Activated CD4-positive, alpha-beta memory T cell treated with anti-CD3 and anti-CD28 coated beads, Interleukin-2, amount 10 ng/mL, durations not matched to agents 7 days and 5 days (primary cell): ENCODE data around the gene CLMP. TPM values are rescaled to one million over a fixed set of nuclear protein-coding genes. Genes with fewer than 3 reads are reported as not detected.

Source experiments
- CTCF ChIA-PET: fragments of 350-600 bp; sonication (Branson Sonifier 250); formaldehyde crosslinking; loops from one replicate; lab custom pipeline; 2021; ENCODE audit warnings: antibody characterized with exemption, inconsistent platforms; lab: Charles Lee
- POLR2A ChIA-PET: fragments of 350-600 bp; sonication (Branson Sonifier 250); formaldehyde crosslinking; loops from one replicate; lab custom pipeline; 2021; ENCODE audit warnings: antibody characterized with exemption; lab: Charles Lee
- DNase-seq: peaks from one replicate; pipeline ENCODE4 v3.0.0-alpha.2; 2020
- H3K27ac Mint-ChIP-seq: one replicate; pipeline ENCODE4 v1.8.0; 2021; ENCODE audit warnings: mild to moderate bottlenecking, mixed read lengths
- H3K27me3 Mint-ChIP-seq: one replicate; pipeline ENCODE4 v1.8.0; 2021; ENCODE audit warnings: mixed read lengths
- H3K36me3 Mint-ChIP-seq: one replicate; pipeline ENCODE4 v1.8.0; 2021; ENCODE audit warnings: low read depth, mixed read lengths
- H3K4me1 Mint-ChIP-seq: one replicate; pipeline ENCODE4 v1.8.0; 2021; ENCODE audit warnings: mixed read lengths
- H3K4me3 Mint-ChIP-seq: one replicate; pipeline ENCODE4 v1.8.0; 2021; ENCODE audit warnings: mild to moderate bottlenecking, mixed read lengths
- H3K9me3 Mint-ChIP-seq: one replicate; pipeline ENCODE4 v1.8.0; 2021; ENCODE audit warnings: mixed read lengths
- total RNA-seq, 2 experiments: library from RNA; stranded (reverse); gene quantifications; one replicate each; pipeline ENCODE4 v1.2.3, GENCODE V29; 2021

Gene CLMP
- total RNA-seq, result under 1 TPM; 0.75 to 0.81 TPM

DNA sequence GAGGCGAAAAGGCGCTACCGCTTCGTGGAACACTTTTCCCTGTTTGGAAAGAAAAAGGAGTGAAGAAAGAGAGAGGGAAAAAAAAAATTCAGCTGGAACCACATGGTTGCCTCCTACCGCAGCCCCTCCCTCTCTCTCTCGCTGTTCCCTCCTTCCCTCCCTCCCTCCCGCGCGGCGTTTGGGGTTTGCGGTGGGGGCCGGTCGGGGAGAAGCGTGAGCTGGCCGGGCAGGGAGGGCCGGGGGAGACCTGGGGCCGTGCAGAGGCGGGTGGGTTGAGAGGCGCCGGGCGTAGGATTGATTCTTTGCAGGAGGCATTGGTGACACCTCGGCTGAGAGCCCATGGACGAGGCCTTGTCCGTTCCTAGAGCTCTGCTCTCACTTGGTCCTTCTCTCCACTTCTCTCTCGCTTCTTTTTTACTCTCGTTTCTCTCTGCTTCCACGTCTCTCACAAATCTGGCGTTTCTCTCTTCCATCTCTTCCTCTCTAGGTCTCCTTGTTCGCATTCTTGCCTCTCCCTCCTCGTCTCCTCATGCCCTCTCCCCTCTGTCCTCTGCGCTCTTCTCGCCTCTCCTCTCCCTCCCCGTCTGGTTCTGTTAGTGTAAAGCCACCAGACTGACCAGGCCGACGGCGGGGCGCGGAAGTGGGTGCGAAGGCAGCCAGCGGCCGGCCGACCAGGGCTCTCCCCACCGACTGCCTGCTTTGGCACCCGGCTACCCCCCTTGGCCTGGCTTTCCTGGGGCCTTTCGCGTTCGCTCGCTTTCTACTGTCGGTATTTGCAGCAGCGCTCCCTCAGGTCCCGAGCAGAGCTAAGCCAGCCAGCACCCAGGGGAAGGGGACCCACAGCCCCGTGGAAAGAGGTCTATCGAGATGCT, at the start of gene CLMP:
TSS of gene CLMP (minus strand) at position 61 of the 872 bp plus-strand sequence. CDS start 308 bp downstream, outside the sequence.
- no peaks in the 10 kb centered on the region for H3K9me3 Mint-ChIP-seq
- CTCF ChIA-PET, result no interaction called here
- POLR2A ChIA-PET, result no interaction called here
- no peak within 1 kb of the TSS for H3K27ac Mint-ChIP-seq
- peaks cover 14% of the 10 kb centered on the region for H3K4me1 Mint-ChIP-seq
- no peak for DNase-seq
- peaks cover 82% of the 10 kb centered on the region for H3K27me3 Mint-ChIP-seq
- no peaks in the 10 kb centered on the region for H3K36me3 Mint-ChIP-seq
- H3K4me3 Mint-ChIP-seq, result peak within 1 kb of the TSS; percentile 20

DNA sequence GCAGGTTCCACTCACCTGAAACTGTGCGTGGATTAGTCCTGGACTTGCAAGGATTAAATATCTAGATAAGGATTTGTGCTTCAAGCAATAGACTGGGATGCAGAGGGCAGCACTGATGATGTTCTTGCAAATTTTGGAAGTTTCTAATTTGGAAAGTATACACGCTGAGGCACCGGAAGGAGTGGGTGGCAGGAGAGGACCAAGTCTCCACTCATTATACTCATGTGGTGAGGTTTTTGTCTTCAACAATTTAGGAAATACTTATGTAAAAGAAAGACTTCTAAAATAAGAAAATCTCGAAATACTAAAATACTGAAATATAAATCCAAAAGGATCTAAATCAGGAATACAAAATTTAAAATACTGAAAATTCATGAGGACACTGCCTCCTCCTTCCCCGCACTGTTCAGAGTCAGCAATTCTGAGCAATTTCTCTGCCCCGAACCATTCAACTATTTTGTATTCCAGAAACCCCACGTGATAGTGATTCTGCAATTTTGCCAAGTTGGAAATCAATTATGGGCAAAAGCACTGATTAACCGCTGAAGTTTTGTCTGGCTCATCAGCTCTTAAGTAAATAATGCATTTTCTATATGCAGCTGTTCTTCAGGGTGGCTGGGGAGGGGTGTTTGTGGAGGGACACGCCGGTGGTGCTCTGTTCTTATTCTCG, 47.0 kb upstream of the CLMP start:
- no peak overlapping the region for H3K27ac Mint-ChIP-seq
- no peak for DNase-seq
- ChIA-PET POLR2A (no interaction called here), CTCF (no interaction called here)
- H3K27me3 Mint-ChIP-seq, result peaks cover 17% of the 10 kb centered on the region
- H3K9me3 Mint-ChIP-seq, result no peaks in the 10 kb centered on the region
- no peaks in the 10 kb centered on the region for H3K36me3 Mint-ChIP-seq
- no peak overlapping the region for H3K4me3 Mint-ChIP-seq
- peaks cover 5% of the 10 kb centered on the region for H3K4me1 Mint-ChIP-seq

DNA sequence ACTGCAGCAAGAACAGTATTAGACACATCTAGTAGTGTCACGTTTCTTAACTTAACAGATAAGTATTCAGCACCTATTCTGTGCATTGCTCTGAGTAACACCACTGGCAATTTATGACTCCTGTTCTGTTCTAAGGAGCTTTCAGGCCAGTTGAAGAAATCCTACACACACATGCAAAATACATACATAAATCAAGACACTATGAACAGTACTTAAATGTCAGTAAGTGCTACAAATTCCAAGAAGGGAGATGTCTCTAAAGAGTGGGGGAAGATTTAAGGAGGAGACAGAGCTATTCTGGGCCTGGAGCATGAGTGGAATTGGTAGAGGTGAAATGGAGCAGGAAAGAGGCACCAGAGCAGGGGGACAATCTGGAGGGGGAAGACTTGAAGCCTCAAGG, 46.2 kb upstream of the CLMP start:
- CTCF ChIA-PET, result interaction anchor here (0.6 kb wide), 1 partner anchor 20 kb away, joined by 3 read pairs; no protein-coding TSS in a partner anchor
- POLR2A ChIA-PET, result no interaction called here
- H3K4me1 Mint-ChIP-seq, result peaks cover 3% of the 10 kb centered on the region
- no peaks in the 10 kb centered on the region for H3K9me3 Mint-ChIP-seq
- H3K4me3 Mint-ChIP-seq, result no peak overlapping the region
- DNase-seq, result no peak
- H3K27me3 Mint-ChIP-seq, result peaks cover 17% of the 10 kb centered on the region
- H3K36me3 Mint-ChIP-seq, result no peaks in the 10 kb centered on the region
- no peak overlapping the region for H3K27ac Mint-ChIP-seq

- Mint-ChIP-seq H3K27me3 (peaks cover 17% of the 10 kb centered on the region), H3K4me3 (no peak overlapping the region), H3K4me1 (peaks cover 17% of the 10 kb centered on the region), H3K36me3 (no peaks in the 10 kb centered on the region), H3K9me3 (no peaks in the 10 kb centered on the region), H3K27ac (no peak overlapping the region)
- DNase-seq, result no peak
- POLR2A ChIA-PET, result interaction anchor here (1.1 kb wide), 1 partner anchor 176 kb away, joined by 3 read pairs; no protein-coding TSS in a partner anchor
- CTCF ChIA-PET, result interaction anchor here (1.5 kb wide), 1 partner anchor 128 kb away, joined by 6 read pairs; no protein-coding TSS in a partner anchor
Observed at GRCh38 chr11:123239191-123240150, 44.4 kb upstream of the CLMP start.

DNA sequence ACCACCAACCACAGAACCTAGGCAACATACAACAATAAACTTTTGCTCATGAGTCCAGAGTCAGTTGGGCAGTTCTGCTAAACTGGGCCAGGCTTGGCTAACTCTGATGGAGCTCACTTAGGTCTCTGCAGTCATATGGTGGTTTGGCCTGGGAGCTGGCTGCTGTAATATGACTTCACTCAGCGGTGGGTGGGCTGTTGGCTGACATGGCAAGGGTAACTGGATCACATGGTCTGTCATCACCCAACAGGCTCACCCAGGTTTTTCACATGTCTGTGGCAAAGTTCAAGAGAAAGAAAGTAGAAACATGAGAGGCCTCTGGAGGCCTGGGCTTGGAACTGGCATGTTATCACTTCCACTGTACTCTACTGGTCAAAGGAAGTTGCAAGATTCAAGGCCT, 43.2 kb upstream of the CLMP start:
- no peak for DNase-seq
- Mint-ChIP-seq H3K27me3 (peaks cover 12% of the 10 kb centered on the region), H3K27ac (no peak overlapping the region), H3K4me3 (no peak overlapping the region), H3K4me1 (peaks cover 24% of the 10 kb centered on the region), H3K36me3 (peaks cover 3% of the 10 kb centered on the region), H3K9me3 (no peaks in the 10 kb centered on the region)
- POLR2A ChIA-PET, result interaction anchor here (0.5 kb wide), 1 partner anchor 223 kb away, joined by 3 read pairs; no protein-coding TSS in a partner anchor
- CTCF ChIA-PET, result interaction anchor here (0.8 to 2.0 kb wide), 4 partner anchors 9 to 127 kb away, joined by 3 to 10 read pairs (median 4); no protein-coding TSS in a partner anchor

DNA sequence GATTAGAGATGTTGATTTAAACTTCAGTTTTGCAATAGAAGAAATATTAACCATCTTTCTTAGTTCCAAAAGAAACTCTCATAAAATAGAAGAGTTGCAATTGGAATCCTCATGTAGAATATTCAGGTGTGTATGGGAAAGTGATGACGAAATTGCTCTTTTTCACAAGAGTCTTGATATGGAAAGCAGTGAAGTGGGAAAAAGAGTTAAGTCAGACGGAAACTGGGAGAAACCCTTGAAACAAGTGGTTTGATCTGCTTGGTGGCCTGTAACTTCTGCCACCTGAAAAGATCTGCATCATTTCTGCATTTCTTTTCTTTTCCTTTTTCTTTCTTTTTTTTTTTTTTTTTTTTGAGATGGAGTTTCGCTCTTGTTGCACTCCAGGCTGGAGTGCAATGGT, 41.8 kb upstream of the CLMP start:
- CTCF ChIA-PET, result interaction anchor here (0.7 to 2.2 kb wide), 3 partner anchors 10 to 63 kb away, joined by 5 to 10 read pairs (median 9); no protein-coding TSS in a partner anchor
- Mint-ChIP-seq H3K4me3 (no peak overlapping the region), H3K27me3 (peaks cover 11% of the 10 kb centered on the region)

DNA sequence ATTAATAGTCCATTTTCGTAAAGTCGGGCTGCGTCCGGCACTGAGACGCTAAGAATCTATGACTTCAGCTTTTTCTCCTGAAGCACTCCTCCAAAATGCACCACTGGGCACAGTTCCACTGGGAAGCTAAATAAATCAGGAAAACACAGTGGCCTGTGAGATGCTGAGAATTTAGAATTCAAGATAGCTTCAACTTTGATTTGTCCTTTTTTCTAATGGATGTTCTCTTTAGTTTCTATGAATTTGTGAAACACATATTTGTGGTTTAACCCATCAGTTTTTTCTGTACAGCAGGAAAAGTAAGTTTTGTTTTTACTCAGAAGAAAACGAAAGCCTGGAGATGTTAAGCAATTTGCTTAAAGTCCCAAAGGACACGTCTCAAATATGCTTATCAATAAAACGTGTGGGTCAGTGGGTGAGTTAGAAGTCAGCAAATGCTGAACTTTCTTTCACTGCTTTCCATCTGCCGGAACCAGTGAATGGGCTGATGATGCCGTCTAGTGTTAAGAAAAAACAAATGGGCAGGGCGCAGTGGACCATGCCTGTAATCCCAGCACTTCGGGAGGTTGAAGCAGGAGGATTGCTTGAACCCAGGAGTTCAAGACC, 40.7 kb upstream of the CLMP start:
- Mint-ChIP-seq H3K9me3 (no peaks in the 10 kb centered on the region), H3K4me1 (peaks cover 35% of the 10 kb centered on the region), H3K4me3 (no peak overlapping the region), H3K36me3 (peaks cover 12% of the 10 kb centered on the region), H3K27me3 (peaks cover 7% of the 10 kb centered on the region), H3K27ac (no peak overlapping the region)
- no peak for DNase-seq
- CTCF ChIA-PET, result interaction anchor here (0.7 to 4.0 kb wide), 4 partner anchors 10 to 571 kb away, joined by 3 to 17 read pairs (median 6); no protein-coding TSS in a partner anchor
- POLR2A ChIA-PET, result no interaction called here

More for the DNA sequence above, 41.8 kb upstream of the CLMP start:
- POLR2A ChIA-PET, result no interaction called here
- Mint-ChIP-seq H3K27ac (no peak overlapping the region), H3K4me1 (peaks cover 33% of the 10 kb centered on the region), H3K36me3 (peaks cover 9% of the 10 kb centered on the region), H3K9me3 (no peaks in the 10 kb centered on the region)
- no peak for DNase-seq

- peaks cover 11% of the 10 kb centered on the region for H3K27me3 Mint-ChIP-seq
- H3K4me1 Mint-ChIP-seq, result peaks cover 35% of the 10 kb centered on the region
- peak; percentile 40 for DNase-seq
- ChIA-PET CTCF (interaction anchor here (1.4 to 4.0 kb wide), 3 partner anchors 11 to 26 kb away, joined by 3 to 17 read pairs (median 9); no protein-coding TSS in a partner anchor), POLR2A (no interaction called here)
- H3K9me3 Mint-ChIP-seq, result no peaks in the 10 kb centered on the region
- H3K36me3 Mint-ChIP-seq, result peaks cover 12% of the 10 kb centered on the region
- H3K27ac Mint-ChIP-seq, result no peak overlapping the region
- H3K4me3 Mint-ChIP-seq, result no peak overlapping the region
Observed at GRCh38 chr11:123235117-123235655, 40.1 kb upstream of the CLMP start.

DNA sequence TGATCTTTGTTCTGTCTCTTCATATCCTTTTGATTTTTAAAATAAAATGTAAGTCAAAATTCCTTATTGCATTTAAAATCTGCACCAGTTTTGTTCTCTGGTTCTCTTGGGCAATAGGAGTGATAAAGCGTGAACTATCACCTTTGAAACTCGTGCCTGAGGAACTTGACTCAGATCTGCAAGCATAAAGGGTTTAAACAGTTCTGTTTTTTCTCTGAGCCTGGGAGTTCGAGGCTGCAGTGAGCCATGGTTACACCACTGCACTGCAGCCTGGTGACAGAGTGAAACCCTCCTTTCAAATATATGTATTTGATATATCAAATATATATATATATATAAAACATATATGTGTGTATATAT, 38.9 kb upstream of the CLMP start:
- Mint-ChIP-seq H3K4me1 (peaks cover 35% of the 10 kb centered on the region), H3K4me3 (no peak overlapping the region), H3K36me3 (peaks cover 12% of the 10 kb centered on the region), H3K27me3 (peaks cover 11% of the 10 kb centered on the region), H3K27ac (peak overlapping the region; percentile 73), H3K9me3 (no peaks in the 10 kb centered on the region)
- no peak for DNase-seq
- ChIA-PET CTCF (interaction anchor here (0.7 to 4.0 kb wide), 7 partner anchors 12 to 211 kb away, joined by 3 to 17 read pairs (median 8); no protein-coding TSS in a partner anchor), POLR2A (interaction anchor here (0.9 to 1.5 kb wide), 5 partner anchors 151 to 882 kb away, joined by 3 to 8 read pairs (median 3); partner anchors contain the start of gene HSPA8)

- no peak for DNase-seq
- Mint-ChIP-seq H3K27me3 (peaks cover 16% of the 10 kb centered on the region), H3K9me3 (no peaks in the 10 kb centered on the region), H3K27ac (peak overlapping the region; percentile 73), H3K4me1 (peaks cover 35% of the 10 kb centered on the region), H3K4me3 (no peak overlapping the region), H3K36me3 (peaks cover 12% of the 10 kb centered on the region)
- POLR2A ChIA-PET, result interaction anchor here (0.9 to 1.5 kb wide), 5 partner anchors 150 to 883 kb away, joined by 3 to 8 read pairs (median 3); partner anchors contain the start of gene HSPA8
- CTCF ChIA-PET, result interaction anchor here (0.7 to 4.0 kb wide), 9 partner anchors 11 to 210 kb away, joined by 3 to 17 read pairs (median 4); no protein-coding TSS in a partner anchor
Observed at GRCh38 chr11:123233280-123233974, 38.4 kb upstream of the CLMP start.

GRCh38 chr11:123231777-123232176, 36.7 kb upstream of the CLMP start:
- DNase-seq, result no peak
- Mint-ChIP-seq H3K36me3 (peaks cover 12% of the 10 kb centered on the region), H3K27ac (no peak overlapping the region), H3K4me1 (peaks cover 35% of the 10 kb centered on the region), H3K4me3 (no peak overlapping the region), H3K9me3 (no peaks in the 10 kb centered on the region), H3K27me3 (peaks cover 22% of the 10 kb centered on the region)
- POLR2A ChIA-PET, result no interaction called here
- CTCF ChIA-PET, result interaction anchor here (2.8 to 4.0 kb wide), 3 partner anchors 15 to 129 kb away, joined by 11 to 17 read pairs (median 15); no protein-coding TSS in a partner anchor
